Trophoblast cell (in vitro differentiated cells and primary cell): ENCODE results near the gene CADPS2.

Experiments
- DNase-seq, 2 donors: peaks; one replicate each; pipeline ENCODE4 v3.0.0-alpha.2; 2016
- H2AFZ ChIP-seq: 2 replicates; pipeline ENCODE4 v1.6.1; 2013; ENCODE audit warnings: low read length, moderate library complexity, mild to moderate bottlenecking; ENCODE audit not compliant: insufficient read depth, poor library complexity
- H2AK5ac ChIP-seq: 2 replicates; pipeline ENCODE4 v1.6.1; 2013; ENCODE audit warnings: mild to moderate bottlenecking, low read length
- H2BK120ac ChIP-seq: 2 replicates; pipeline ENCODE4 v1.6.1; 2013; ENCODE audit warnings: low read length, mild to moderate bottlenecking, moderate library complexity; ENCODE audit not compliant: insufficient read depth, poor library complexity
- H2BK12ac ChIP-seq: 2 replicates; pipeline ENCODE4 v1.6.1; 2013; ENCODE audit warnings: mild to moderate bottlenecking, low read length, moderate library complexity
- H2BK5ac ChIP-seq: 2 replicates; pipeline ENCODE4 v1.6.1; 2013; ENCODE audit warnings: low read length, low read depth, moderate library complexity, mild to moderate bottlenecking; ENCODE audit not compliant: poor library complexity
- H3K14ac ChIP-seq: 2 replicates; pipeline ENCODE4 v1.6.1; 2013; ENCODE audit warnings: mild to moderate bottlenecking, low read length
- H3K18ac ChIP-seq: 2 replicates; pipeline ENCODE4 v1.6.1; 2013; ENCODE audit warnings: mild to moderate bottlenecking, low read length
- H3K23ac ChIP-seq: 2 replicates; pipeline ENCODE4 v1.6.1; 2013; ENCODE audit warnings: low read length
- H3K27ac ChIP-seq: 2 replicates; pipeline ENCODE4 v1.5.1; 2013; ENCODE audit warnings: low read depth, mild to moderate bottlenecking, inconsistent platforms, low read length, moderate library complexity
- H3K27me3 ChIP-seq: 2 replicates; pipeline ENCODE4 v1.6.1; 2013; ENCODE audit warnings: inconsistent platforms, mild to moderate bottlenecking, low read length, moderate library complexity; ENCODE audit not compliant: insufficient read depth
- H3K36me3 ChIP-seq, 2 experiments: 1 replicate in 1 of 2; 2 replicates in 1 of 2; pipeline ENCODE4 v1.6.1; 2013; ENCODE audit warnings: low read length in 2 of 2, mild to moderate bottlenecking in 2 of 2, moderate library complexity in 1 of 2; ENCODE audit not compliant: insufficient read depth in 2 of 2, control insufficient read depth in 1 of 2
- H3K4ac ChIP-seq: 2 replicates; pipeline ENCODE4 v1.6.1; 2013; ENCODE audit warnings: low read depth, mild to moderate bottlenecking, low read length, moderate library complexity
- H3K4me1 ChIP-seq, 2 experiments: 1 replicate in 1 of 2; 2 replicates in 1 of 2; pipeline ENCODE4 v1.6.1; 2013; ENCODE audit warnings: low read length in 2 of 2, mild to moderate bottlenecking in 2 of 2, moderate library complexity in 1 of 2; ENCODE audit not compliant: insufficient read depth in 2 of 2, control insufficient read depth in 1 of 2
- H3K4me2 ChIP-seq: 2 replicates; pipeline ENCODE4 v1.6.1; 2013; ENCODE audit warnings: inconsistent platforms, mild to moderate bottlenecking, low read length, moderate library complexity
- H3K4me3 ChIP-seq: 2 replicates; pipeline ENCODE4 v1.5.1; 2013; ENCODE audit warnings: mild to moderate bottlenecking, low read depth, low read length, inconsistent platforms
- H3K79me1 ChIP-seq: one replicate; pipeline ENCODE4 v1.6.1; 2013; ENCODE audit warnings: low read length
- H3K79me2 ChIP-seq: 2 replicates; pipeline ENCODE4 v1.6.1; 2013; ENCODE audit warnings: low read length, mild to moderate bottlenecking; ENCODE audit not compliant: control insufficient read depth, insufficient read depth, poor library complexity
- H3K9ac ChIP-seq: 2 replicates; pipeline ENCODE4 v1.6.1; 2013; ENCODE audit warnings: mild to moderate bottlenecking, low read length
- H3K9me3 ChIP-seq: 2 replicates; pipeline ENCODE4 v1.6.1; 2013; ENCODE audit warnings: low read depth, mild to moderate bottlenecking, control low read depth, inconsistent platforms, low read length; ENCODE audit not compliant: insufficient read depth
- H4K12ac ChIP-seq: 2 replicates; pipeline ENCODE4 v1.6.1; 2013; ENCODE audit warnings: low read depth, mild to moderate bottlenecking, low read length, moderate library complexity
- H4K8ac ChIP-seq: 2 replicates; pipeline ENCODE4 v1.6.1; 2013; ENCODE audit warnings: low read depth, mild to moderate bottlenecking, low read length, moderate library complexity
- H4K91ac ChIP-seq: one replicate; pipeline ENCODE4 v1.6.1; 2013; ENCODE audit warnings: low read depth, mild to moderate bottlenecking, low read length, moderate library complexity
- WGBS: extraction: QIAGEN DNeasy Blood & Tissue Kit; methylation state at CpG from one replicate; pipeline ENCODE4 v1.1.7; 2013; ENCODE audit warnings: missing lambda C conversion rate; ENCODE audit not compliant: insufficient read length, insufficient coverage; ENCODE audit errors: extremely low coverage; 5-methylcytosine and 5-hydroxymethylcytosine counted together

CADPS2 gene

GRCh38 chr7:122363144-122363543 lies 523.1 kb downstream of the CADPS2 start:
- Histone ChIP-seq H3K14ac (no peak overlapping the region), H2AFZ (no peak overlapping the region)

GRCh38 chr7:122362473-122362872 lies 523.8 kb downstream of the CADPS2 start:
- Histone ChIP-seq H3K9ac (no peak overlapping the region), H2AFZ (no peak overlapping the region), H3K9me3 (no peaks in the 10 kb centered on the region), H4K91ac (no peak overlapping the region), H3K27me3 (no peaks in the 10 kb centered on the region), H3K4me1 (no peaks in the 10 kb centered on the region), H3K27ac (no peak overlapping the region), H3K79me1 (no peaks in the 10 kb centered on the region), H2BK5ac (no peak overlapping the region), H4K12ac (no peak overlapping the region), H4K8ac (no peak overlapping the region), H3K4me2 (no peak overlapping the region), H3K14ac (no peak overlapping the region), H3K36me3 (no peaks in the 10 kb centered on the region), H3K4ac (no peak overlapping the region), H3K79me2 (no peaks in the 10 kb centered on the region), H2BK12ac (no peak overlapping the region), H3K4me3 (no peak overlapping the region), H2BK120ac (no peak overlapping the region), H2AK5ac (no peak overlapping the region), H3K23ac (no peak overlapping the region), H3K18ac (no peak overlapping the region)
- no peak for DNase-seq
- no CpG with 5 or more reads among the region's 3 CpGs for WGBS

More at GRCh38 chr7:122363144-122363543, 523.1 kb downstream of the CADPS2 start:
- no peaks in the 10 kb centered on the region for H3K4me1 ChIP-seq
- H2AK5ac ChIP-seq: no peak overlapping the region
- no peak overlapping the region for H4K12ac ChIP-seq
- H3K9ac ChIP-seq: no peak overlapping the region
- no peaks in the 10 kb centered on the region for H3K27me3 ChIP-seq
- H3K79me2 ChIP-seq: no peaks in the 10 kb centered on the region
- H3K4me2 ChIP-seq: no peak overlapping the region
- H3K79me1 ChIP-seq: no peaks in the 10 kb centered on the region
- no peaks in the 10 kb centered on the region for H3K36me3 ChIP-seq
- H2BK5ac ChIP-seq: no peak overlapping the region
- no peak overlapping the region for H2BK12ac ChIP-seq
- no peak for DNase-seq
- no peak overlapping the region for H4K8ac ChIP-seq
- no peaks in the 10 kb centered on the region for H3K9me3 ChIP-seq
- no peak overlapping the region for H3K4ac ChIP-seq
- no peak overlapping the region for H2BK120ac ChIP-seq
- no CpG with 5 or more reads among the region's 2 CpGs for WGBS
- no peak overlapping the region for H3K27ac ChIP-seq
- H3K23ac ChIP-seq: no peak overlapping the region
- H3K18ac ChIP-seq: no peak overlapping the region
- no peak overlapping the region for H4K91ac ChIP-seq
- no peak overlapping the region for H3K4me3 ChIP-seq

GRCh38 chr7:122354656-122355055 lies 531.6 kb downstream of the CADPS2 start:
- Histone ChIP-seq H4K12ac (no peak overlapping the region), H3K9me3 (no peaks in the 10 kb centered on the region), H3K27ac (no peak overlapping the region), H3K79me1 (no peaks in the 10 kb centered on the region), H2AK5ac (no peak overlapping the region), H3K36me3 (no peaks in the 10 kb centered on the region), H3K4ac (no peak overlapping the region), H3K14ac (no peak overlapping the region), H2BK120ac (no peak overlapping the region), H3K27me3 (no peaks in the 10 kb centered on the region), H4K8ac (no peak overlapping the region), H3K4me1 (no peaks in the 10 kb centered on the region), H3K79me2 (no peaks in the 10 kb centered on the region), H2BK12ac (no peak overlapping the region), H3K9ac (no peak overlapping the region), H3K4me2 (no peak overlapping the region), H2BK5ac (no peak overlapping the region), H3K23ac (no peak overlapping the region), H4K91ac (no peak overlapping the region), H2AFZ (no peak overlapping the region), H3K4me3 (no peak overlapping the region), H3K18ac (no peak overlapping the region)
- DNase-seq: no peak
- WGBS: no CpG with 5 or more reads among the region's 2 CpGs

- H3K27me3 ChIP-seq: no peaks in the 10 kb centered on the region
- no peak overlapping the region for H2AK5ac ChIP-seq
- H2BK5ac ChIP-seq: no peak overlapping the region
- DNase-seq: no peak
- H3K4me3 ChIP-seq: no peak overlapping the region
- H3K27ac ChIP-seq: no peak overlapping the region
- H3K9ac ChIP-seq: no peak overlapping the region
- no peak overlapping the region for H2AFZ ChIP-seq
- H3K9me3 ChIP-seq: no peaks in the 10 kb centered on the region
- H4K8ac ChIP-seq: no peak overlapping the region
- H3K23ac ChIP-seq: no peak overlapping the region
- H3K4ac ChIP-seq: no peak overlapping the region
- H2BK120ac ChIP-seq: no peak overlapping the region
- H4K12ac ChIP-seq: no peak overlapping the region
- H3K4me2 ChIP-seq: no peak overlapping the region
- no peak overlapping the region for H4K91ac ChIP-seq
- H3K36me3 ChIP-seq: no peaks in the 10 kb centered on the region
- no peak overlapping the region for H2BK12ac ChIP-seq
- no peaks in the 10 kb centered on the region for H3K4me1 ChIP-seq
- H3K79me2 ChIP-seq: no peaks in the 10 kb centered on the region
- no CpG with 5 or more reads among the region's 3 CpGs for WGBS
- no peak overlapping the region for H3K14ac ChIP-seq
- H3K18ac ChIP-seq: no peak overlapping the region
- H3K79me1 ChIP-seq: no peaks in the 10 kb centered on the region
Measured at GRCh38 chr7:122352454-122352853, 533.8 kb downstream of the CADPS2 start.
